ENCODE results near the gene MB. TPM values are rescaled to one million over a fixed set of nuclear protein-coding genes. Genes with fewer than 3 reads are reported as not detected.

Gene MB
- total and polyA plus RNA-seq, 4 donors: 0.13 to 0.25 TPM; not detected in 2

DNA sequence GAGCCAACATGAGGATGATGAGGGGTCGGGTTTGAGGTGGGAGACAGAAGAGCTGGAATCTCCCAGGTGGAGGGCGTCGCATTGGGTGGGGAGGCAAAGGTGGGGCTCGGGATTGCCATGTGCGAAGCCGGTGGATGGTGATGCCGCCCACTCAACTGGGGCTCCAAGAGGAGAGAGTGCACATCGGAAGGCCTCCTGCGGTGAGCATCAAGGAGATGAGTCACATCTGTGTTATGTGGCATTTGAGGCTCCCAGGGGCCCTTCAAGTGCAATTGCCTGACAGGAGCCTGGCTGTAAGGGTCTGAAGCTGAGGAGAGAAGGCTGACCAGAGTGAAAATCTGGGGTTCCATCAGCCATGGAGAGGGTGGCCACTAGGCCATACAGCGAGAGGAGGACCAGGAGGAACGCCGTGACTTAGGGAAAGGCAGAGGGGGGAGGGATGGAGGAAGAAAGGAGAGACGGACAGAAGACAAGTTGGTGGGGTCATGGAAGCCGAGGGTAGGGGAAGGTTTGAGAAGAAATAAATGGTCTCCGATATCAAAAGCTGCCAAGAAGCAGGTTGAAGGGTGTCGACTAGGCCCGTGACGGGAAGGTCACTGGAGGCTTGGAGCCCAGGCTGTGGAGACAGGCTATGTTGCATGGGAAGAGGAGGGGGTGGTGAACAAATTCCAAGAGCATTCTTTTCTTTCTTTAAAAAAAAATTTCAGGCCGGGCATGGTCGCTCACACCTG, 55.2 kb downstream of the MB start:
- TF ChIP-seq RXRA (IDR thresholded peaks at IDR 0.05): no peak
- H3K27me3 ChIP-seq (ENCODE audit: control insufficient read depth in 4 of 4, insufficient read depth in 4 of 4, low read length in 3 of 4): peaks cover 0 to 2% (median 0%) of the 10 kb centered on the region in 4 donors
- no peaks in the 10 kb centered on the region for H3K4me1 ChIP-seq (ENCODE audit: control insufficient read depth in 4 of 4, insufficient read depth in 4 of 4, low read length in 3 of 4)
- WGBS: 89% methylated on average over 20 of the region's 20 CpGs
- no peak for DNase-seq (ENCODE audit: low spot score)
- H3K36me3 ChIP-seq (ENCODE audit: control insufficient read depth in 4 of 4, insufficient read depth in 3 of 4, low read depth in 1 of 4, low read length in 3 of 4): no peaks in the 10 kb centered on the region
- no peak overlapping the region for H3K27ac ChIP-seq (ENCODE audit: low read depth in 1 of 2, low read length in 2 of 2)
- no peak overlapping the region for H3K9ac ChIP-seq (ENCODE audit: low read depth in 1 of 2, low read length in 2 of 2)
- no peaks in the 10 kb centered on the region for H3K9me3 ChIP-seq (ENCODE audit: control insufficient read depth in 4 of 4, low read length in 3 of 4)
- H3K4me3 ChIP-seq (ENCODE audit: low read depth in 1 of 3, low read length in 3 of 3): no peak overlapping the region

- WGBS: 67% methylated on average over 1 of the region's 1 CpG
- Histone ChIP-seq H3K4me3 (ENCODE audit: low read depth in 1 of 3, low read length in 3 of 3) (no peak overlapping the region), H3K9ac (ENCODE audit: low read depth in 1 of 2, low read length in 2 of 2) (no peak overlapping the region), H3K27ac (ENCODE audit: low read depth in 1 of 2, low read length in 2 of 2) (no peak overlapping the region), H3K27me3 (ENCODE audit: control insufficient read depth in 4 of 4, insufficient read depth in 4 of 4, low read length in 3 of 4) (peaks cover 0 to 2% (median 0%) of the 10 kb centered on the region in 4 donors), H3K4me1 (ENCODE audit: control insufficient read depth in 4 of 4, insufficient read depth in 4 of 4, low read length in 3 of 4) (no peaks in the 10 kb centered on the region), H3K9me3 (ENCODE audit: control insufficient read depth in 4 of 4, low read length in 3 of 4) (no peaks in the 10 kb centered on the region), H3K36me3 (ENCODE audit: control insufficient read depth in 4 of 4, insufficient read depth in 3 of 4, low read depth in 1 of 4, low read length in 3 of 4) (no peaks in the 10 kb centered on the region)
- DNase-seq (ENCODE audit: low spot score): no peak
- TF ChIP-seq SP1 (IDR thresholded peaks at IDR 0.05): no peak
- TF ChIP-seq, protein P1, sequence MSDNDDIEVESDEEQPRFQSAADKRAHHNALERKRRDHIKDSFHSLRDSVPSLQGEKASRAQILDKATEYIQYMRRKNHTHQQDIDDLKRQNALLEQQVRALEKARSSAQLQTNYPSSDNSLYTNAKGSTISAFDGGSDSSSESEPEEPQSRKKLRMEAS (IDR thresholded peaks at IDR 0.05): no peak
These were observed 56.3 kb downstream of the MB start for GRCh38 chr22:35560824-35561223.

- Histone ChIP-seq H3K4me3 (ENCODE audit: low read depth in 1 of 3, low read length in 3 of 3) (no peak overlapping the region), H3K27me3 (ENCODE audit: control insufficient read depth in 4 of 4, insufficient read depth in 4 of 4, low read length in 3 of 4) (peaks cover 0 to 2% (median 0%) of the 10 kb centered on the region in 4 donors), H3K36me3 (ENCODE audit: control insufficient read depth in 4 of 4, insufficient read depth in 3 of 4, low read depth in 1 of 4, low read length in 3 of 4) (no peaks in the 10 kb centered on the region), H3K4me1 (ENCODE audit: control insufficient read depth in 4 of 4, insufficient read depth in 4 of 4, low read length in 3 of 4) (no peaks in the 10 kb centered on the region), H3K9ac (ENCODE audit: low read depth in 1 of 2, low read length in 2 of 2) (no peak overlapping the region), H3K27ac (ENCODE audit: low read depth in 1 of 2, low read length in 2 of 2) (no peak overlapping the region), H3K9me3 (ENCODE audit: control insufficient read depth in 4 of 4, low read length in 3 of 4) (no peaks in the 10 kb centered on the region)
- TF ChIP-seq ZBTB33 (IDR thresholded peaks at IDR 0.05) (no peak), EGR1 (IDR thresholded peaks at IDR 0.05; ENCODE audit: low read depth in 2 of 2) (no peak), RXRA (IDR thresholded peaks at IDR 0.05) (no peak), JUND (IDR thresholded peaks at IDR 0.05) (no peak), NR2F2 (IDR thresholded peaks at IDR 0.05) (no peak), GABPA (IDR thresholded peaks at IDR 0.05 in 1 of 2, conservative IDR thresholded peaks at IDR 0.05 in 1 of 2) (no peak), TAF1 (conservative IDR thresholded peaks at IDR 0.05) (no peak), HNF4A (conservative IDR thresholded peaks at IDR 0.05) (no peak), HNF4G (IDR thresholded peaks at IDR 0.05) (no peak), REST (IDR thresholded peaks at IDR 0.05) (no peak), YY1 (IDR thresholded peaks at IDR 0.05) (no peak), SP1 (IDR thresholded peaks at IDR 0.05) (no peak)
- TF ChIP-seq, protein P1 (IDR thresholded peaks at IDR 0.05): no peak
- TF ChIP-seq, protein P2, sequence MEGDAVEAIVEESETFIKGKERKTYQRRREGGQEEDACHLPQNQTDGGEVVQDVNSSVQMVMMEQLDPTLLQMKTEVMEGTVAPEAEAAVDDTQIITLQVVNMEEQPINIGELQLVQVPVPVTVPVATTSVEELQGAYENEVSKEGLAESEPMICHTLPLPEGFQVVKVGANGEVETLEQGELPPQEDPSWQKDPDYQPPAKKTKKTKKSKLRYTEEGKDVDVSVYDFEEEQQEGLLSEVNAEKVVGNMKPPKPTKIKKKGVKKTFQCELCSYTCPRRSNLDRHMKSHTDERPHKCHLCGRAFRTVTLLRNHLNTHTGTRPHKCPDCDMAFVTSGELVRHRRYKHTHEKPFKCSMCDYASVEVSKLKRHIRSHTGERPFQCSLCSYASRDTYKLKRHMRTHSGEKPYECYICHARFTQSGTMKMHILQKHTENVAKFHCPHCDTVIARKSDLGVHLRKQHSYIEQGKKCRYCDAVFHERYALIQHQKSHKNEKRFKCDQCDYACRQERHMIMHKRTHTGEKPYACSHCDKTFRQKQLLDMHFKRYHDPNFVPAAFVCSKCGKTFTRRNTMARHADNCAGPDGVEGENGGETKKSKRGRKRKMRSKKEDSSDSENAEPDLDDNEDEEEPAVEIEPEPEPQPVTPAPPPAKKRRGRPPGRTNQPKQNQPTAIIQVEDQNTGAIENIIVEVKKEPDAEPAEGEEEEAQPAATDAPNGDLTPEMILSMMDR (IDR thresholded peaks at IDR 0.05; ENCODE audit: low read depth, low read length, missing input control): no peak
- TF ChIP-seq, protein P3, sequence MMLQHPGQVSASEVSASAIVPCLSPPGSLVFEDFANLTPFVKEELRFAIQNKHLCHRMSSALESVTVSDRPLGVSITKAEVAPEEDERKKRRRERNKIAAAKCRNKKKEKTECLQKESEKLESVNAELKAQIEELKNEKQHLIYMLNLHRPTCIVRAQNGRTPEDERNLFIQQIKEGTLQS (IDR thresholded peaks at IDR 0.05): no peak
- no peak for DNase-seq (ENCODE audit: low spot score)
- WGBS: 63% methylated on average over 5 of the region's 5 CpGs
These were observed 56.8 kb downstream of the MB start for GRCh38 chr22:35560366-35560765.

Measured in liver (tissue), 9 donors.